Measurements from ENCODE around the gene GLE1. TPM values are rescaled to one million over a fixed set of nuclear protein-coding genes. Genes with fewer than 3 reads are reported as not detected.

GLE1 gene
- total and polyA plus RNA-seq, 2 donors (not counting 1 experiment from before 2014, with no cell fraction given): 11.8 to 30.3 TPM

DNA sequence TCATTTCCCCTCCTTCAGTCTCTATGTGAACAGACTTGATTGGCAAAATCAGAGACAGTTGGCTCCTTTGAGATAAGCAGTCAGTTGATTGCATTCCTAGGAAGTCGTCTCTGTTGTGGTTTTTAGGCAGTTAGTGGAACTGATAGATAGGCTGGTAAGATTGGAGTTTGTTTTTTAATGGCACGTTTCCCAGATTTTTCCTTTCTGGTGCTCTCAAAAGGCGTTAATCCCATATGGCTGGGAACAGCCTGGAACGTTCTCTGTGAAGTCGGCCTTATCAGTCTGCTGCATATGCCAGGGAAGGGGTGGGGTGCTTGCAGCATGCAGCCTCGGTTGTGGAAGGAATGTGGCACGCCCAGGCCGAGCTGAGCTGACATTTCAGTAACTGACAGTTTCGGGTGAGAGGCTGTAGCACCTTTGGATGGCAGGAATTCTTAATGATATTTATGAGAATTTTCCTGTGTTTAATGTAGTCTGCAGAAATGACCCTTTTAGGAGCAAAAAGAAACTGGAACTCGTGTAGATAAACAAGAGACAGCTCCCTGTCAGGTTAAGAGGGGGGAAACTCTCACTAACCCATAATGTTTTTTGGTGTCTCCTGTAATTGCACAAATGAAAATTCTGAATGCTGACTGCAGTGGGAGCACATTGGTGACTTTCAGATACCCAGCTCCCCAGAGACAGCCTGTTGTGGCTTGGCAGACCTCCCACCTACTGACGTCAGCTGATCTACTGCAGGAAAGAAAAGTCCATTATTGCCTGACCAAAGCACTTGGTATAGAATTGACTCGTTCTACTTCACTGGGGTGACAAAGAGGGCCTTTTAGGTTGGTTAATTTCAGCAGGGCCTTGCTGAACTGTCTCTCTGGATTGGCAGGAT lies 54.2 kb downstream of the GLE1 start:
- Mint-ChIP-seq H3K9me3 (ENCODE audit: insufficient read depth) (no peaks in the 10 kb centered on the region), H3K4me3 (peak overlapping the region; percentile 58), H3K27ac (peak overlapping the region; percentile 85), H3K27me3 (no peaks in the 10 kb centered on the region), H3K4me1 (peaks cover 28% of the 10 kb centered on the region)
- ATAC-seq (ENCODE audit: low read depth) (peak; percentile 89), DNase-seq (peak; percentile 70)
- ChIA-PET CTCF (interaction anchor here (1.0 kb wide), 1 partner anchor 9 kb away, joined by 4 read pairs; no protein-coding TSS in a partner anchor), POLR2A (interaction anchor here (0.6 kb wide), 1 partner anchor 49 kb away, joined by 3 read pairs; no protein-coding TSS in a partner anchor)
- H4K20me1 ChIP-seq (ENCODE audit: control insufficient read depth, insufficient read depth, low read length, poor library complexity, severe bottlenecking): peaks cover 69% of the 10 kb centered on the region
- no peak overlapping the region for H3K9ac ChIP-seq (ENCODE audit: low read length)
- no peaks in the 10 kb centered on the region for H3K36me3 ChIP-seq (replicated peaks in 1 of 2; ENCODE audit: control extremely low read depth in 1 of 2, control insufficient read depth in 1 of 2, extremely low read depth in 1 of 2, insufficient read depth in 2 of 2, low read length in 1 of 2)
- peak overlapping the region; percentile 7 for H3K4me2 ChIP-seq (replicated peaks; ENCODE audit: low read depth, low read length, poor library complexity, severe bottlenecking)
- no peaks in the 10 kb centered on the region for H3K27me3 ChIP-seq (replicated peaks in 1 of 4; ENCODE audit: control extremely low read depth in 1 of 4, control insufficient read depth in 3 of 4, insufficient read depth in 4 of 4, low read length in 3 of 4)
- H3K9me3 ChIP-seq (ENCODE audit: control extremely low read depth in 1 of 3, control insufficient read depth in 2 of 3, insufficient read depth in 1 of 3, low read length in 2 of 3): no peaks in the 10 kb centered on the region
- peaks cover 34 to 35% of the 10 kb centered on the region in 2 donors for H3K4me1 ChIP-seq (ENCODE audit: control insufficient read depth in 2 of 2, insufficient read depth in 2 of 2, low read length in 2 of 2)
- H3K4me3 ChIP-seq (ENCODE audit: control extremely low read depth in 1 of 5, extremely low read depth in 1 of 5, insufficient read depth in 1 of 5, low read depth in 2 of 5, low read length in 4 of 5): no peak overlapping the region
- TF ChIP-seq EZH2 (IDR thresholded peaks at IDR 0.05; ENCODE audit: borderline replicate concordance, insufficient read depth, low read depth, low read length, poor library complexity, severe bottlenecking) (no peak), CTCF (IDR thresholded peaks at IDR 0.05) (no peak)
- WGBS (ENCODE audit: insufficient coverage): 22% methylated on average over 8 of the region's 12 CpGs
- H3K79me2 ChIP-seq (ENCODE audit: control insufficient read depth, insufficient read depth, low read length): peaks cover 95% of the 10 kb centered on the region
- no peak overlapping the region for H3K27ac ChIP-seq (ENCODE audit: low read length in 2 of 2)
- intact Hi-C loops (cut with micrococcal nuclease): loop anchor here (10.0 kb wide), 1 partner anchor 364 kb away; the partner anchor contains the start of gene CIZ1
- no peak overlapping the region for H2AFZ ChIP-seq (ENCODE audit: insufficient read depth, low read depth, low read length, poor library complexity, severe bottlenecking)

DNA sequence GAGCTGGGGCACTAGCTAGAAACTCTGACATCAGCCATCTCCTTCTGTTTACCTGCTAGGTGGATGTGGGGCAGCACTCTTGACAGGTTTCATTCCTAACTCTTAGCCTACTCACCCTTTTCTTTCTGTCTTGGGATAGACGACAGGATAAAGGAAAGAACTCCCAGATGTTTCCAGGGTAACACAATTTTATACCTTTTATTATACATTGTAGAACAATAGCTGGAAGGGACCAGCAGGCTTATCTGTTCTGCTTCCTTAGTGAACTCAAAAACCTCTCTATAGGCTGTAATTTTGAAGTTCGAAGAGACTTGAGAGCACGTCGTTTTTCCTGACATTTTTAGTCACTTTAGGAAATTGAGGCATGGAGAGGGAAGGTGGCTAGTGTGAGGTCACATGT lies 61.1 kb downstream of the GLE1 start:
- intact Hi-C loops (cut with micrococcal nuclease): no loop called here
- Histone ChIP-seq H3K9ac (ENCODE audit: low read length) (no peak overlapping the region), H3K4me1 (ENCODE audit: control insufficient read depth in 2 of 2, insufficient read depth in 2 of 2, low read length in 2 of 2) (no peaks in the 10 kb centered on the region), H3K36me3 (replicated peaks in 1 of 2; ENCODE audit: control extremely low read depth in 1 of 2, control insufficient read depth in 1 of 2, extremely low read depth in 1 of 2, insufficient read depth in 2 of 2, low read length in 1 of 2) (peaks cover 3 to 25% of the 10 kb centered on the region in 2 experiments), H3K27me3 (replicated peaks in 1 of 4; ENCODE audit: control extremely low read depth in 1 of 4, control insufficient read depth in 3 of 4, insufficient read depth in 4 of 4, low read length in 3 of 4) (no peaks in the 10 kb centered on the region), H3K9me3 (ENCODE audit: control extremely low read depth in 1 of 3, control insufficient read depth in 2 of 3, insufficient read depth in 1 of 3, low read length in 2 of 3) (no peaks in the 10 kb centered on the region), H2AFZ (ENCODE audit: insufficient read depth, low read depth, low read length, poor library complexity, severe bottlenecking) (no peak overlapping the region), H3K79me2 (ENCODE audit: control insufficient read depth, insufficient read depth, low read length) (peaks cover 58% of the 10 kb centered on the region), H3K4me3 (ENCODE audit: control extremely low read depth in 1 of 5, extremely low read depth in 1 of 5, insufficient read depth in 1 of 5, low read depth in 2 of 5, low read length in 4 of 5) (no peak overlapping the region), H3K4me2 (replicated peaks; ENCODE audit: low read depth, low read length, poor library complexity, severe bottlenecking) (no peak overlapping the region), H3K27ac (ENCODE audit: low read length in 2 of 2) (no peak overlapping the region), H4K20me1 (ENCODE audit: control insufficient read depth, insufficient read depth, low read length, poor library complexity, severe bottlenecking) (peaks cover 46% of the 10 kb centered on the region)
- ChIA-PET POLR2A (no interaction called here), CTCF (no interaction called here)
- peaks cover 5% of the 10 kb centered on the region for H3K4me1 Mint-ChIP-seq
- TF ChIP-seq EZH2 (IDR thresholded peaks at IDR 0.05; ENCODE audit: borderline replicate concordance, insufficient read depth, low read depth, low read length, poor library complexity, severe bottlenecking) (no peak), CTCF (IDR thresholded peaks at IDR 0.05) (no peak)
- DNase-seq: no peak
- 77% methylated on average over 3 of the region's 4 CpGs for WGBS (ENCODE audit: insufficient coverage)
- no peaks in the 10 kb centered on the region for H3K27me3 Mint-ChIP-seq
- no peaks in the 10 kb centered on the region for H3K9me3 Mint-ChIP-seq (ENCODE audit: insufficient read depth)
- H3K4me3 Mint-ChIP-seq: no peak overlapping the region
- no peak for ATAC-seq (ENCODE audit: low read depth)
- H3K27ac Mint-ChIP-seq: no peak overlapping the region

Measured in B cell (primary cell).